ENCODE data around the gene STK32A.

STK32A gene

GRCh38 chr5:147391781-147392180, 157.0 kb downstream of the STK32A start:
- no peak for DNase-seq (ENCODE audit: low read depth in 2 of 2)

- DNase-seq (ENCODE audit: low read depth in 2 of 2): no peak
These were observed 159.2 kb downstream of the STK32A start for GRCh38 chr5:147393874-147394672.

- DNase-seq (ENCODE audit: low read depth in 2 of 2): no peak
These were observed 161.4 kb downstream of the STK32A start for GRCh38 chr5:147396070-147396823.

GRCh38 chr5:147397616-147398015, 162.8 kb downstream of the STK32A start:
- DNase-seq (ENCODE audit: low read depth in 2 of 2): no peak

- DNase-seq (ENCODE audit: low read depth in 2 of 2): no peak
These were observed 164.0 kb downstream of the STK32A start for GRCh38 chr5:147398860-147399259.

- DNase-seq (ENCODE audit: low read depth in 2 of 2): no peak
These were observed 165.4 kb downstream of the STK32A start for GRCh38 chr5:147400126-147400809.

- no peak for DNase-seq (ENCODE audit: low read depth in 2 of 2)
These were observed 166.1 kb downstream of the STK32A start for GRCh38 chr5:147400881-147401280.

GRCh38 chr5:147403651-147404640, 169.1 kb downstream of the STK32A start:
- DNase-seq (ENCODE audit: low read depth in 2 of 2): no peak

- DNase-seq (ENCODE audit: low read depth in 2 of 2): no peak
These were observed 169.9 kb downstream of the STK32A start for GRCh38 chr5:147404706-147405105.

GRCh38 chr5:147406636-147407035, 171.8 kb downstream of the STK32A start:
- no peak for DNase-seq (ENCODE audit: low read depth in 2 of 2)

GRCh38 chr5:147407094-147407681, 172.4 kb downstream of the STK32A start:
- no peak for DNase-seq (ENCODE audit: low read depth in 2 of 2)

- no peak for DNase-seq (ENCODE audit: low read depth in 2 of 2)
These were observed 174.2 kb downstream of the STK32A start for GRCh38 chr5:147408980-147409379.

GRCh38 chr5:147410496-147411358, 175.9 kb downstream of the STK32A start:
- no peak for DNase-seq (ENCODE audit: low read depth in 2 of 2)

GRCh38 chr5:147411359-147412319, 176.8 kb downstream of the STK32A start:
- DNase-seq (ENCODE audit: low read depth in 2 of 2): no peak

GRCh38 chr5:147412561-147412960, 177.7 kb downstream of the STK32A start:
- no peak for DNase-seq (ENCODE audit: low read depth in 2 of 2)

- no peak for DNase-seq (ENCODE audit: low read depth in 2 of 2)
These were observed 178.4 kb downstream of the STK32A start for GRCh38 chr5:147413266-147413665.

GRCh38 chr5:147415651-147416050, 180.8 kb downstream of the STK32A start:
- no peak for DNase-seq (ENCODE audit: low read depth in 2 of 2)

- no peak for DNase-seq (ENCODE audit: low read depth in 2 of 2)
These were observed 182.4 kb downstream of the STK32A start for GRCh38 chr5:147417135-147417813.
